ENCODE data around the gene RNPEP. TPM values are rescaled to one million over a fixed set of nuclear protein-coding genes. Genes with fewer than 3 reads are reported as not detected.

RNPEP gene
- total and polyA plus RNA-seq, 2 of the 13 experiments (the other 11 are each of a cell fraction or from before 2014, with no cell fraction given), result 20.6 to 38.4 TPM

DNA sequence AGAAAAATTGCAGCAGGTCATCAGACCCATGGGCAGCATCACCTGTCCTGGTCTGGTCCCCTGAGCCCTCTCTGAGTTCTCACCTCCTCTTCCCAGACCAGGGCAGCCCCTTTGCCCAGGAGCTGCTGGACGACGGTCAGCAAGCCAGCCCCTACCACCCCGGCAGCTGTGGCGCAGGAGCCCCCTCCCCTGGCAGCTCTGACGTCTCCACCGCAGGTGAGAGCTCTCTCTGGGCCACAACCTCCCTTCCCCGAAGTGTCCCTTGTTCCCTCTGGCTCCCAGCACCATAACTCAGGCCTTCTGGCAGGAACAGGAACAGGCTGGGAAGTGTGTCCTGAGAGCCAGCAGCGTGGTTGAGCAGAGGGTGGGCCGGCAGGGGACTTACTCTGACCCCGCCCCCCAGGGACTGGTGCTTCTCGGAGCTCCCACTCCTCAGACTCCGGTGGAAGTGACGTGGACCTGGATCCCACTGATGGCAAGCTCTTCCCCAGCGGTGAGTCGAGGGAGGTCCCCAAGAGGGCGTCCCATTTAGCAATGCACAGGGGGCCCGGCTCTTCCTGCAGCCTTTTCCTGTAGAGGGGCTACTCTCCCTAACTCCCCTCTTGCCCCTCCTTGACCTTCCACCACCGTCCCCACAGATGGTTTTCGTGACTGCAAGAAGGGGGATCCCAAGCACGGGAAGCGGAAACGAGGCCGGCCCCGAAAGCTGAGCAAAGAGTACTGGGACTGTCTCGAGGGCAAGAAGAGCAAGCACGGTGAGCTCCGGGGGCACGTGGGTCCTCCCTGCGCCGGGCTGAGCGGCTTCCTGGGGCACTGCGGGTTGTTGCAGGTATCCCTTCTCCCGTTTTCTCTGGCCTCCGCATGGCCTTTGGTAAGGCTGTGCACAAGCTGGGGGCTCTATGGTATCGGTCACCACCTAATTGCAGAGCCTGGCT lies 30.4 kb downstream of the RNPEP start:
- Histone ChIP-seq H2AFZ (ENCODE audit: low read length) (no peak overlapping the region), H3K79me2 (ENCODE audit: insufficient read depth, low read length) (peaks cover 37% of the 10 kb centered on the region), H3K9ac (ENCODE audit: insufficient read depth, low read depth, low read length) (peak overlapping the region; percentile 92; the same call in 1 of the 2 replicates), H3K27me3 (ENCODE audit: control insufficient read depth in 1 of 2, insufficient read depth in 2 of 2, low read length in 2 of 2) (no peaks in the 10 kb centered on the region; a peak in 1 of 5 replicates), H3K9me3 (ENCODE audit: low read length) (no peaks in the 10 kb centered on the region), H3K36me3 (replicated peaks in 1 of 2; ENCODE audit: control insufficient read depth in 1 of 2, insufficient read depth in 2 of 2, low read length in 2 of 2) (peaks cover 23 to 40% of the 10 kb centered on the region in 2 experiments), H3K4me2 (ENCODE audit: low read depth, low read length) (peak overlapping the region; percentile 77), H3K4me1 (ENCODE audit: insufficient read depth, low read length) (peaks cover 77% of the 10 kb centered on the region), H3K27ac (ENCODE audit: extremely low read length, insufficient read depth, low read length) (no peak overlapping the region), H3K4me3 (replicated peaks in 1 of 3; ENCODE audit: insufficient read depth in 1 of 3, low read depth in 2 of 3, low read length in 3 of 3) (peak overlapping the region in 2 of 3 experiments; percentile 93 to 97; a peak in 4 of 6 replicates), H4K20me1 (ENCODE audit: insufficient read depth, low read length) (peaks cover 60% of the 10 kb centered on the region)
- ChIA-PET POLR2A (interaction anchor here (1.3 to 3.9 kb wide), 5 partner anchors 22 to 72 kb away, joined by 3 to 118 read pairs (median 54); no protein-coding TSS in a partner anchor), CTCF (ENCODE audit: low intra/inter-chr PET ratio, low total read pairs) (no interaction called here)
- ATAC-seq (no peak), DNase-seq (ENCODE audit: low spot score) (no peak), FAIRE-seq (no peak)
- 95% methylated on average over 29 of the region's 35 CpGs for WGBS (ENCODE audit: low lambda C conversion rate)
- in situ Hi-C loops (cut with HindIII; ENCODE audit: extremely low pct_ligation_motif_present, low pct_unique_long_range_greater_than_20kb), result loop anchor here (5.0 kb wide), 1 partner anchor 104 kb away; no protein-coding TSS in a partner anchor
- no TSS peak for BruUV-seq (replicated peaks)
- intact Hi-C loops (cut with micrococcal nuclease; ENCODE audit: unreplicated experiment), result no loop called here
- TF ChIP-seq, protein P1, sequence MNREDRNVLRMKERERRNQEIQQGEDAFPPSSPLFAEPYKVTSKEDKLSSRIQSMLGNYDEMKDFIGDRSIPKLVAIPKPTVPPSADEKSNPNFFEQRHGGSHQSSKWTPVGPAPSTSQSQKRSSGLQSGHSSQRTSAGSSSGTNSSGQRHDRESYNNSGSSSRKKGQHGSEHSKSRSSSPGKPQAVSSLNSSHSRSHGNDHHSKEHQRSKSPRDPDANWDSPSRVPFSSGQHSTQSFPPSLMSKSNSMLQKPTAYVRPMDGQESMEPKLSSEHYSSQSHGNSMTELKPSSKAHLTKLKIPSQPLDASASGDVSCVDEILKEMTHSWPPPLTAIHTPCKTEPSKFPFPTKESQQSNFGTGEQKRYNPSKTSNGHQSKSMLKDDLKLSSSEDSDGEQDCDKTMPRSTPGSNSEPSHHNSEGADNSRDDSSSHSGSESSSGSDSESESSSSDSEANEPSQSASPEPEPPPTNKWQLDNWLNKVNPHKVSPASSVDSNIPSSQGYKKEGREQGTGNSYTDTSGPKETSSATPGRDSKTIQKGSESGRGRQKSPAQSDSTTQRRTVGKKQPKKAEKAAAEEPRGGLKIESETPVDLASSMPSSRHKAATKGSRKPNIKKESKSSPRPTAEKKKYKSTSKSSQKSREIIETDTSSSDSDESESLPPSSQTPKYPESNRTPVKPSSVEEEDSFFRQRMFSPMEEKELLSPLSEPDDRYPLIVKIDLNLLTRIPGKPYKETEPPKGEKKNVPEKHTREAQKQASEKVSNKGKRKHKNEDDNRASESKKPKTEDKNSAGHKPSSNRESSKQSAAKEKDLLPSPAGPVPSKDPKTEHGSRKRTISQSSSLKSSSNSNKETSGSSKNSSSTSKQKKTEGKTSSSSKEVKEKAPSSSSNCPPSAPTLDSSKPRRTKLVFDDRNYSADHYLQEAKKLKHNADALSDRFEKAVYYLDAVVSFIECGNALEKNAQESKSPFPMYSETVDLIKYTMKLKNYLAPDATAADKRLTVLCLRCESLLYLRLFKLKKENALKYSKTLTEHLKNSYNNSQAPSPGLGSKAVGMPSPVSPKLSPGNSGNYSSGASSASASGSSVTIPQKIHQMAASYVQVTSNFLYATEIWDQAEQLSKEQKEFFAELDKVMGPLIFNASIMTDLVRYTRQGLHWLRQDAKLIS (CRISPR knock-in tag; IDR thresholded peaks at IDR 0.05), result no peak
- TF ChIP-seq MIXL1 (CRISPR knock-in tag; IDR thresholded peaks at IDR 0.05) (no peak), RXRA (CRISPR knock-in tag; IDR thresholded peaks at IDR 0.05) (no peak), ZNF720 (CRISPR knock-in tag; IDR thresholded peaks at IDR 0.05) (no peak), TGIF2 (CRISPR knock-in tag; IDR thresholded peaks at IDR 0.05) (no peak), ATM (IDR thresholded peaks at IDR 0.05; ENCODE audit: borderline replicate concordance) (no peak), ARHGAP35 (CRISPR knock-in tag; IDR thresholded peaks at IDR 0.05; ENCODE audit: borderline replicate concordance) (no peak), U2AF2 (IDR thresholded peaks at IDR 0.05; ENCODE audit: low read depth, low read length) (no peak), AGO2 (optimal IDR thresholded peaks at IDR 0.05; ENCODE audit: low read depth, low read length) (no peak), TEAD3 (CRISPR knock-in tag; optimal IDR thresholded peaks at IDR 0.05; ENCODE audit: borderline replicate concordance) (no peak), ZNF460 (CRISPR knock-in tag; IDR thresholded peaks at IDR 0.05; ENCODE audit: borderline replicate concordance) (no peak), SNRNP70 (IDR thresholded peaks at IDR 0.05; ENCODE audit: low read depth, low read length) (no peak)
- TF ChIP-seq, protein P2, sequence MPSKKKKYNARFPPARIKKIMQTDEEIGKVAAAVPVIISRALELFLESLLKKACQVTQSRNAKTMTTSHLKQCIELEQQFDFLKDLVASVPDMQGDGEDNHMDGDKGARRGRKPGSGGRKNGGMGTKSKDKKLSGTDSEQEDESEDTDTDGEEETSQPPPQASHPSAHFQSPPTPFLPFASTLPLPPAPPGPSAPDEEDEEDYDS (CRISPR knock-in tag; IDR thresholded peaks at IDR 0.05), result no peak
- TF ChIP-seq, protein P3, sequence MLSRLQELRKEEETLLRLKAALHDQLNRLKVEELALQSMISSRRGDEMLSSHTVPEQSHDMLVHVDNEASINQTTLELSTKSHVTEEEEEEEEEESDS (CRISPR knock-in tag; IDR thresholded peaks at IDR 0.05; ENCODE audit: borderline replicate concordance), result no peak
- TF ChIP-seq, protein P4, sequence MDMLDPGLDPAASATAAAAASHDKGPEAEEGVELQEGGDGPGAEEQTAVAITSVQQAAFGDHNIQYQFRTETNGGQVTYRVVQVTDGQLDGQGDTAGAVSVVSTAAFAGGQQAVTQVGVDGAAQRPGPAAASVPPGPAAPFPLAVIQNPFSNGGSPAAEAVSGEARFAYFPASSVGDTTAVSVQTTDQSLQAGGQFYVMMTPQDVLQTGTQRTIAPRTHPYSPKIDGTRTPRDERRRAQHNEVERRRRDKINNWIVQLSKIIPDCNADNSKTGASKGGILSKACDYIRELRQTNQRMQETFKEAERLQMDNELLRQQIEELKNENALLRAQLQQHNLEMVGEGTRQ (IDR thresholded peaks at IDR 0.05; ENCODE audit: low read depth, low read length), result no peak
- TF ChIP-seq, protein P4 (CRISPR knock-in tag; IDR thresholded peaks at IDR 0.05; ENCODE audit: borderline replicate concordance), result no peak

All from HepG2 (cell line).